PC-9 (cell line): ENCODE data around the gene TTLL5. TPM values are rescaled to one million over a fixed set of nuclear protein-coding genes. Genes with fewer than 3 reads are reported as not detected.

ENCODE experiments used
- BruUV-seq: library from RNA; stranded (reverse); fragments of 400-500 nt; replicated peaks from 2 replicates; lab custom pipeline; 2021; lab: Mats Ljungman, UMichigan
- CTCF ChIA-PET: fragments of 300-600 bp; sonication (Branson Sonifier 250); formaldehyde crosslinking; loops from one replicate; lab custom pipeline; 2022; ENCODE audit warnings: antibody characterized with exemption; lab: Charles Lee
- POLR2A ChIA-PET: fragments of 300-600 bp; sonication (Branson Sonifier 250); formaldehyde crosslinking; loops from one replicate; lab custom pipeline; 2022; ENCODE audit warnings: antibody characterized with exemption; ENCODE audit not compliant: unreplicated experiment; lab: Charles Lee
- DNase-seq, 2 experiments: peaks; one replicate each; pipeline versions ENCODE4 v3.0.0 to v3.0.0-alpha.2; 2015 to 2022; ENCODE audit warnings: mixed read lengths in 1 of 2
- H2AFZ ChIP-seq: fragments of 200-600 bp; sonication (generic); 2 replicates; pipeline ENCODE4 v1.8.1; 2017; ENCODE audit warnings: antibody characterized with exemption
- H3F3A ChIP-seq: fragments of 200-600 bp; sonication (generic); 2 replicates; pipeline ENCODE4 v1.8.1; 2017; ENCODE audit warnings: antibody characterized with exemption, mild to moderate bottlenecking, low read depth; ENCODE audit not compliant: insufficient read depth
- H3K27ac ChIP-seq: fragments of 200-600 bp; sonication (generic); 2 replicates; pipeline ENCODE4 v1.6.1; 2016; ENCODE audit warnings: mixed run types
- H3K27me3 ChIP-seq: fragments of 200-600 bp; sonication (generic); 2 replicates; pipeline ENCODE4 v1.6.1; 2016; ENCODE audit warnings: low read depth, mixed run types; ENCODE audit not compliant: insufficient read depth
- H3K36me3 ChIP-seq: fragments of 200-600 bp; sonication (generic); 2 replicates; pipeline ENCODE4 v1.6.1; 2016; ENCODE audit warnings: low read depth, mixed run types
- H3K4me1 ChIP-seq: fragments of 200-600 bp; sonication (generic); replicated peaks from 2 replicates; pipeline ENCODE4 v1.6.1; 2016; ENCODE audit warnings: mixed run types; ENCODE audit not compliant: insufficient read depth
- H3K4me2 ChIP-seq: fragments of 200-600 bp; sonication (generic); 2 replicates; pipeline ENCODE4 v1.6.1; 2017; ENCODE audit warnings: mixed run types
- H3K4me3 ChIP-seq: fragments of 200-600 bp; sonication (generic); 2 replicates; pipeline ENCODE4 v1.6.1; 2016; ENCODE audit warnings: mixed run types
- H3K79me2 ChIP-seq: fragments of 200-600 bp; sonication (generic); 2 replicates; pipeline ENCODE4 v1.6.1; 2017; ENCODE audit warnings: low read depth, mixed run types
- H3K9me2 ChIP-seq: fragments of 200-600 bp; sonication (generic); 2 replicates; pipeline ENCODE4 v1.8.1; 2017; ENCODE audit warnings: mild to moderate bottlenecking; ENCODE audit not compliant: insufficient read depth
- H3K9me3 ChIP-seq: fragments of 200-600 bp; sonication (generic); 2 replicates; pipeline ENCODE4 v1.8.1; 2016; ENCODE audit warnings: low read depth; ENCODE audit not compliant: insufficient read depth
- H4K20me1 ChIP-seq: fragments of 200-600 bp; sonication (generic); 2 replicates; pipeline ENCODE4 v1.8.1; 2017; ENCODE audit not compliant: insufficient read depth
- EZH2 ChIP-seq: fragments of 200-600 bp; sonication (generic); IDR thresholded peaks from 2 replicates; pipeline ENCODE4 v1.8.0; 2017; ENCODE audit warnings: antibody characterized with exemption, low read depth
- intact Hi-C: fragments of 100-400 bp; cut with micrococcal nuclease; formaldehyde crosslinking; loops from one replicate; pipeline ENCODE4 v1.10.0; 2022; ENCODE audit not compliant: unreplicated experiment
- total RNA-seq: library from RNA; stranded (reverse); gene quantifications from 2 replicates; pipeline ENCODE4 v1.2.3, GENCODE V29; 2021
- TF ChIP-seq, protein P1 (sequence below): fragments of 200-600 bp; sonication (generic); conservative IDR thresholded peaks from 2 replicates; pipeline ENCODE4 v1.6.1; 2017; ENCODE audit warnings: mixed run types, antibody characterized with exemption, mild to moderate bottlenecking, moderate library complexity

TTLL5 gene
- total RNA-seq, 1 experiment from 2014 or later = 75.3 TPM

DNA sequence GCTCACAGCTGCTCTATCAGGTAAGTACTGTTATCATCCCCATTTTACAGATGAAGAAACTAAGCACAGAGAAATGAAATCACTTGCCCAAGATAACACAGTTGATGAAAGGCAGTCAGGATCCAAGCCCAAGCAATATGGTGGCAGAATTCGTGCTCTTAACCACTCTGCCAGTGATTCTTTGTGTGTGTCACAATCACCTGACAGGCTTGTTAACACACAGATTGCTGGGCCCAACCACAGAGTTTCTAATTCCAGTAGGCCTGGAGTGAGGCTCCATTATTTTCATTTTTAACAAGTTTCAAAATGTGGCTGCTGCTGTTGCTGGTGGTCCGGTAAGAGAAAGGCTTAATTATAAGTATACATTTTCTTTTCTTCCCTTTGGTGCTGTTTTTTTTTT lies 186.5 kb downstream of the TTLL5 start:
- no peaks in the 10 kb centered on the region for H3K36me3 ChIP-seq
- no peak for DNase-seq
- TF ChIP-seq, protein P1, sequence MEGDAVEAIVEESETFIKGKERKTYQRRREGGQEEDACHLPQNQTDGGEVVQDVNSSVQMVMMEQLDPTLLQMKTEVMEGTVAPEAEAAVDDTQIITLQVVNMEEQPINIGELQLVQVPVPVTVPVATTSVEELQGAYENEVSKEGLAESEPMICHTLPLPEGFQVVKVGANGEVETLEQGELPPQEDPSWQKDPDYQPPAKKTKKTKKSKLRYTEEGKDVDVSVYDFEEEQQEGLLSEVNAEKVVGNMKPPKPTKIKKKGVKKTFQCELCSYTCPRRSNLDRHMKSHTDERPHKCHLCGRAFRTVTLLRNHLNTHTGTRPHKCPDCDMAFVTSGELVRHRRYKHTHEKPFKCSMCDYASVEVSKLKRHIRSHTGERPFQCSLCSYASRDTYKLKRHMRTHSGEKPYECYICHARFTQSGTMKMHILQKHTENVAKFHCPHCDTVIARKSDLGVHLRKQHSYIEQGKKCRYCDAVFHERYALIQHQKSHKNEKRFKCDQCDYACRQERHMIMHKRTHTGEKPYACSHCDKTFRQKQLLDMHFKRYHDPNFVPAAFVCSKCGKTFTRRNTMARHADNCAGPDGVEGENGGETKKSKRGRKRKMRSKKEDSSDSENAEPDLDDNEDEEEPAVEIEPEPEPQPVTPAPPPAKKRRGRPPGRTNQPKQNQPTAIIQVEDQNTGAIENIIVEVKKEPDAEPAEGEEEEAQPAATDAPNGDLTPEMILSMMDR = no peak
- no peak overlapping the region for H3K27ac ChIP-seq
- H3K4me3 ChIP-seq = no peak overlapping the region
- intact Hi-C loops = no loop called here
- H3K4me2 ChIP-seq = no peak overlapping the region
- ChIA-PET POLR2A (no interaction called here), CTCF (no interaction called here)
- H3K4me1 ChIP-seq = peaks cover 6% of the 10 kb centered on the region; the same call in 1 of the 2 replicates
- no peaks in the 10 kb centered on the region for H3K9me2 ChIP-seq
- H3F3A ChIP-seq = no peaks in the 10 kb centered on the region
- H4K20me1 ChIP-seq = no peaks in the 10 kb centered on the region
- no TSS peak for BruUV-seq
- H3K79me2 ChIP-seq = no peaks in the 10 kb centered on the region
- H3K27me3 ChIP-seq = no peaks in the 10 kb centered on the region
- H2AFZ ChIP-seq = no peak overlapping the region
- H3K9me3 ChIP-seq = no peaks in the 10 kb centered on the region

DNA sequence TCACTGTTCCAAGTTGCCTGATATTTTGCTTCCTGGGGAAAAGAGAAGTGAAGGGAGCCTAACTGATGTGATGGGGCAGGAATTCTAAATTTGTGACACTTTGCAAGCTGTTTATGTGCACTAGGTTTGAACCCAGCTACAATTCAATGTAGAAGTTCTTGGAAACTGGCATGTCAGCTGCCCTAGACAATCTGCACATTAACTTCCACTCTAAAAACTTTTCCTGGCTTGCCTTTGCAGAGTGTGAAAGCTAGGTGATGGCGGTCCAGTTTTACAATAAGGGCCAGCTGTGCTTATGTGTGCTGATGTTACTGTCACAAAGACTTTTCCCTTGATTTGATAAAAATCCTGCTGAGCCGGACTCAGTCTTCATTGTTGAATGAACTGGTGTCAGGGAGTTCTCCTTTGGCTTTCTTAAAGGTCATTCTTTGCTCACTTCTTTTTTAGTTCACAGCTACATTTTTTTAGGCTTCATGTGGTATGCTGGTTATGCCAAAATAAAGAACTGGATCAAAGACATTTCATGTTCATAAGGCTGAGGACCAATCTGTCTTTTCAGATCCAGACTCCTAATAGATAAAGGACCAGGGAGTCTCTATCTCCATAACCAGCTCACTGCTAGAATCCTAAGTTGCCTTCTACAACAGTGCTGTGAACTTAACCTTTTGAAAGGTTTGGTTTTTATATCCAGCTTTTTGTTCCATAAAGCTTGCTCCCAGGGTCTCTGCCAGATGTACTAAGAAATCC lies 187.3 kb downstream of the TTLL5 start:
- Histone ChIP-seq H3K4me3 (no peak overlapping the region), H4K20me1 (no peaks in the 10 kb centered on the region), H3K27ac (no peak overlapping the region), H3K9me2 (no peaks in the 10 kb centered on the region), H3F3A (no peaks in the 10 kb centered on the region), H2AFZ (no peak overlapping the region), H3K27me3 (no peaks in the 10 kb centered on the region), H3K9me3 (no peaks in the 10 kb centered on the region), H3K36me3 (no peaks in the 10 kb centered on the region), H3K4me1 (no peaks in the 10 kb centered on the region), H3K79me2 (no peaks in the 10 kb centered on the region), H3K4me2 (no peak overlapping the region)
- TF ChIP-seq, protein P1 = no peak
- no peak for TF ChIP-seq EZH2
- DNase-seq = no peak
- ChIA-PET POLR2A (no interaction called here), CTCF (no interaction called here)
- intact Hi-C loops = no loop called here
- no TSS peak for BruUV-seq

DNA sequence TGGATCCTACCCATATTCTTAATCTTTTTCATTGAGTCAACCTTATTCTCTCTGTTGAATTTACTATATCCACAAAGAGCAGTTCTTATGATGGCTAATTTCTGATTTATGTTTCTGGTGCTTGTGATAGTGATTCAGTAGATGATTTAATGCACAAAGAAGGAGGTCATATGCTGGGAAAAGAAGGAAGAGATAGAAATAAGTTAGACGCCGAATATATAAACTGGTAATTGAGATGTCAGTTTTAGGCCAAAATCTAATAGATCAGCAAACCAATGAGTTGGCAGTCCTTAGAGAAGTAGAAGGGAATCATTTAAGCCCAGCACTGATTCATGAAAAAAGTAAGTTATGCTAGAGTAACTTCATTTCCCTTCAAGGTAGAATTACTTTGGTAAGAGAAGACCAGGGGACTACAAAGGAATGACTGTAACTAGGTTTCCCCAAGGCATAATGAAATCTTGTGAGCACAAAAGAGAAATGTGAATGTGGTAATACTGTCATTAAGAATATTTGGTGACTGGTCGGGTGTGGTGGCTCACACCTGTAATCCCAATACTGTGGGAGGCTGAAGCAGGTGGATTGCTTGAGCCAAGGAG lies 188.4 kb downstream of the TTLL5 start:
- CTCF ChIA-PET = no interaction called here
- Histone ChIP-seq H3K27ac (no peak overlapping the region), H3K4me2 (no peak overlapping the region), H3K27me3 (no peaks in the 10 kb centered on the region), H3K79me2 (no peaks in the 10 kb centered on the region), H3F3A (no peaks in the 10 kb centered on the region), H2AFZ (no peak overlapping the region), H3K9me2 (no peaks in the 10 kb centered on the region), H3K9me3 (no peaks in the 10 kb centered on the region), H3K36me3 (no peaks in the 10 kb centered on the region), H4K20me1 (no peaks in the 10 kb centered on the region), H3K4me3 (no peak overlapping the region), H3K4me1 (no peaks in the 10 kb centered on the region)
- TF ChIP-seq, protein P1 = no peak
- no peak for TF ChIP-seq EZH2
- peak in 1 of 2 experiments; percentile 42 for DNase-seq
- intact Hi-C loops = no loop called here
- no TSS peak for BruUV-seq
- POLR2A ChIA-PET = interaction anchor here (0.6 to 0.7 kb wide), 2 partner anchors 19 to 42 kb away, joined by 4 read pairs; no protein-coding TSS in a partner anchor
